CD4-positive, alpha-beta memory T cell (primary cell): Measurements from ENCODE around the gene SORCS2. TPM values are rescaled to one million over a fixed set of nuclear protein-coding genes. Genes with fewer than 3 reads are reported as not detected.

Experiments used
- CTCF ChIA-PET: fragments of 350-600 bp; sonication (Branson Sonifier 250); formaldehyde crosslinking; loops from one replicate; lab custom pipeline; 2021; ENCODE audit warnings: inconsistent platforms; ENCODE audit not compliant: partially characterized antibody; lab: Charles Lee
- POLR2A ChIA-PET: fragments of 350-600 bp; sonication (Branson Sonifier 250); formaldehyde crosslinking; loops from one replicate; lab custom pipeline; 2021; ENCODE audit not compliant: partially characterized antibody; lab: Charles Lee
- DNase-seq, 5 donors: peaks; one replicate each; pipeline versions ENCODE4 v3.0.0 to v3.0.0-alpha.2; 2020 to 2022; ENCODE audit warnings: mixed read lengths in 1 of 5
- H3K27ac ChIP-seq: one replicate; pipeline ENCODE4 v1.7.0; 2013; ENCODE audit warnings: low read depth, low read length
- H3K27me3 ChIP-seq: 2 replicates; pipeline ENCODE4 v1.7.0; 2013; ENCODE audit warnings: mild to moderate bottlenecking, low read length, moderate library complexity; ENCODE audit not compliant: insufficient read depth
- H3K36me3 ChIP-seq: 2 replicates; pipeline ENCODE4 v1.7.0; 2013; ENCODE audit warnings: mild to moderate bottlenecking, low read length, moderate library complexity; ENCODE audit not compliant: insufficient read depth
- H3K4me1 ChIP-seq: 2 replicates; pipeline ENCODE4 v1.7.0; 2013; ENCODE audit warnings: mild to moderate bottlenecking, low read length, moderate library complexity; ENCODE audit not compliant: insufficient read depth
- H3K4me3 ChIP-seq, 2 donors: one replicate each; pipeline ENCODE4 v1.7.0; 2013; ENCODE audit warnings: low read length in 2 of 2, mild to moderate bottlenecking in 1 of 2
- H3K9me3 ChIP-seq, 2 donors: one replicate each; pipeline ENCODE4 v1.7.0; 2013; ENCODE audit warnings: low read length in 2 of 2, control low read depth in 1 of 2; ENCODE audit not compliant: control insufficient read depth in 1 of 2
- H3K27ac Mint-ChIP-seq, 7 donors: one replicate each; pipeline ENCODE4 v1.8.0; 2020 to 2021; ENCODE audit warnings: mixed read lengths in 7 of 7, mild to moderate bottlenecking in 6 of 7, inconsistent platforms in 3 of 7, moderate library complexity in 3 of 7
- H3K27me3 Mint-ChIP-seq, 2 donors: one replicate each; pipeline ENCODE4 v1.8.0; 2020 to 2021; ENCODE audit warnings: mixed read lengths in 2 of 2
- H3K36me3 Mint-ChIP-seq, 2 donors: one replicate each; pipeline ENCODE4 v1.8.0; 2020 to 2021; ENCODE audit warnings: mixed read lengths in 2 of 2, inconsistent platforms in 1 of 2, mild to moderate bottlenecking in 1 of 2
- H3K4me1 Mint-ChIP-seq, 4 donors: one replicate each; pipeline ENCODE4 v1.8.0; 2020 to 2021; ENCODE audit warnings: mixed read lengths in 4 of 4, mild to moderate bottlenecking in 1 of 4
- H3K4me3 Mint-ChIP-seq, 8 donors: one replicate each; pipeline ENCODE4 v1.8.0; 2020 to 2021; ENCODE audit warnings: mixed read lengths in 8 of 8, mild to moderate bottlenecking in 7 of 8, moderate library complexity in 6 of 8, inconsistent platforms in 3 of 8
- H3K9me3 Mint-ChIP-seq, 8 donors: one replicate each; pipeline ENCODE4 v1.8.0; 2020 to 2021; ENCODE audit warnings: mixed read lengths in 8 of 8, mild to moderate bottlenecking in 5 of 8, inconsistent platforms in 3 of 8, moderate library complexity in 1 of 8
- intact Hi-C: fragments of 100-400 bp; cut with micrococcal nuclease; formaldehyde crosslinking; loops from one replicate; pipeline ENCODE4 v1.15.1; 2023
- polyA plus RNA-seq, 2 donors: library from polyadenylated mRNA; unstranded; fragments of 300-500 nt; fragmentation: Illumina TruSeq; gene quantifications; one replicate each; pipeline ENCODE4 v1.2.3, GENCODE V29; 2021
- total RNA-seq, 2 experiments: library from RNA; stranded (reverse); gene quantifications; one replicate each; pipeline ENCODE4 v1.2.3, GENCODE V29; 2021

SORCS2 gene
- total and polyA plus RNA-seq, 4 experiments from 2014 or later = not detected

DNA sequence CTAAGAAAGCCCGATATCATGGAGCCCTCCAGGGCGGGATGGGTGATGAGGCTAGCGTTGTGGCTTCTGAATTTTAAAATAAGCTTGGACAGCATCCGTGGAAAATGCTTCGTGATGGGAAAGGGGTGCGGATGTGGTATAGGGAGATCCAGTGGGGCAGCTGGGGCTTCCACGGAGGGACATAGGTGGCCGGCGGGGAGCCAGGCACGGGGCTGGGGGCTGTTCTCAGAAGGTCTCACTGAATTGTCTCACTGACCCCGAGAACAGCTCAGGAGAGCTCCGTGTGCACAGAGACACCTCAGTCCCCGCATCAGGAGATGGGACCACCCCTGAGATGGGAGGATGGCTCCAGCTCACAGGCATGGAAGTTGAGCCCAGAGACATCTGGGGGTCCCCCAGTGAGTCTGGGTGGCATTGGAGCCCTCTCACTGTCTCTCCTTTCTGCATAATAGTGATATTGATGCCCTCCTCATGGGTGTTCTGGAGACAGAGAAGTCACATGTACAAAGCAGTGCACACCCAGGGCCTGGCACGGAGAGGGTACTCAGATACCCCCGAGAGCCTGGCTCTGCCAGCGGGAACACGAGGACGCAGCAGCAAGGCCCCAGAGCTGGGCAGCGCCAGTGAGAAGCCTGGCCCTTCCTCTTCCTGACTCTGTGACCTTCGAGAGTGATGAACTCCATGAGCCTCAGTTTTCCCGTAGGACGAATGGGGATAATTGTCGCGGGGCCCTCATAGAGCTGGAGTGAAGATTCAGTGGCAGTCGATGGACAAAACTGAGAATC lies 313.0 kb downstream of the SORCS2 start:
- Histone ChIP-seq H3K4me1 (no peaks in the 10 kb centered on the region), H3K4me3 (no peak overlapping the region), H3K36me3 (no peaks in the 10 kb centered on the region), H3K9me3 (no peaks in the 10 kb centered on the region), H3K27ac (no peak overlapping the region), H3K27me3 (no peaks in the 10 kb centered on the region)
- Mint-ChIP-seq H3K4me1 (no peaks in the 10 kb centered on the region), H3K36me3 (no peaks in the 10 kb centered on the region), H3K9me3 (peaks cover 0 to 1% (median 0%) of the 10 kb centered on the region in 8 donors), H3K4me3 (no peak overlapping the region), H3K27me3 (peaks cover 5 to 34% of the 10 kb centered on the region in 2 donors), H3K27ac (no peak overlapping the region)
- POLR2A ChIA-PET = no interaction called here
- peak in 1 of 5 donors; percentile 16 for DNase-seq
- CTCF ChIA-PET = interaction anchor here (1.4 kb wide), 1 partner anchor 9 kb away, joined by 3 read pairs; no protein-coding TSS in a partner anchor
- intact Hi-C loops = no loop called here

DNA sequence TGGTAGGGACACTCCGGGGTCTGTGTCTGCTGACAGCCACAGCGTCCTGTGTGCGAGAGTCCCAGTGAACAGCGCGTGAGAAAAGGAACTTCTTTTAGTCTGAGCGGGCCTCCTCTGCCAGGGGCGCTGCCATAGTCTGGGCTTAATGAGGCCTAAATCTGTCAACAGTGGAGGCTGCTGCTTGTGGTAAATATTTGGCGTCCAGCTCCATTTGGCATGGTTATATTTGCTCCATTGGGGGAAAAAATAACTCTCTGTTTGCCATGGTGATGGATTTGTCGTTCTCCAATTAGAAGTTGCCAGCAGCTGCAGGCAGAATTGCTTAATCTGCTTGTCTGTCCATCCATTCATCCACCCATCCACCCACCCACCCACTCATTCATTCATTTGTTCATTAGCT lies 313.8 kb downstream of the SORCS2 start:
- Histone ChIP-seq H3K4me1 (no peaks in the 10 kb centered on the region), H3K36me3 (no peaks in the 10 kb centered on the region), H3K9me3 (no peaks in the 10 kb centered on the region), H3K27me3 (no peaks in the 10 kb centered on the region), H3K27ac (no peak overlapping the region), H3K4me3 (no peak overlapping the region)
- CTCF ChIA-PET = no interaction called here
- no peak overlapping the region for H3K4me3 Mint-ChIP-seq
- intact Hi-C loops = no loop called here
- peaks cover 9 to 40% of the 10 kb centered on the region in 2 donors for H3K27me3 Mint-ChIP-seq
- no peaks in the 10 kb centered on the region for H3K4me1 Mint-ChIP-seq
- DNase-seq = no peak
- H3K27ac Mint-ChIP-seq = no peak overlapping the region
- H3K9me3 Mint-ChIP-seq = peaks cover 0 to 1% (median 0%) of the 10 kb centered on the region in 8 donors
- POLR2A ChIA-PET = no interaction called here
- no peaks in the 10 kb centered on the region for H3K36me3 Mint-ChIP-seq

DNA sequence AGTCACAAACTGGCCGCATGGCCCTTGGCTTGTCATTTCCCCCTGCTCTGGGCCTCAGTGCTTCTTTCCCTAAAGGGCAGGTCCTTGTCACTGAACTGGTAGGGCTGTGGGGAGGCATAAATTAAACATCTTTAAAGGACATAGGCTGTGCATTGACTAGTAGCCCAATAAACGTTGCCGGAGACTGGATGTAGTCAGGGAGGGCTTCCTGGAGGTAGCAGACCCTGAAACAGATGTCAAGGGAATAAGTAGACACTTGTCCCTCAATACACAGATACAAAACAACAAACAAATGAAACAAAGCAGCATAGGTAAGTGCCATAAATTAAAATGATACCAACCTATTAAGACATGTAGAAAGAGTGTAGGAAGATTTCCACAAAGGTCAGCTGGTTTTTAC lies 314.2 kb downstream of the SORCS2 start:
- H3K36me3 ChIP-seq = no peaks in the 10 kb centered on the region
- ChIA-PET POLR2A (no interaction called here), CTCF (no interaction called here)
- no peak overlapping the region for H3K27ac Mint-ChIP-seq
- no peaks in the 10 kb centered on the region for H3K9me3 ChIP-seq
- H3K27me3 Mint-ChIP-seq = peaks cover 9 to 40% of the 10 kb centered on the region in 2 donors
- no peak overlapping the region for H3K27ac ChIP-seq
- intact Hi-C loops = no loop called here
- no peaks in the 10 kb centered on the region for H3K36me3 Mint-ChIP-seq
- peaks cover 0 to 1% (median 0%) of the 10 kb centered on the region in 8 donors for H3K9me3 Mint-ChIP-seq
- H3K4me1 Mint-ChIP-seq = no peaks in the 10 kb centered on the region
- no peaks in the 10 kb centered on the region for H3K27me3 ChIP-seq
- no peaks in the 10 kb centered on the region for H3K4me1 ChIP-seq
- no peak overlapping the region for H3K4me3 ChIP-seq
- DNase-seq = no peak
- H3K4me3 Mint-ChIP-seq = no peak overlapping the region

DNA sequence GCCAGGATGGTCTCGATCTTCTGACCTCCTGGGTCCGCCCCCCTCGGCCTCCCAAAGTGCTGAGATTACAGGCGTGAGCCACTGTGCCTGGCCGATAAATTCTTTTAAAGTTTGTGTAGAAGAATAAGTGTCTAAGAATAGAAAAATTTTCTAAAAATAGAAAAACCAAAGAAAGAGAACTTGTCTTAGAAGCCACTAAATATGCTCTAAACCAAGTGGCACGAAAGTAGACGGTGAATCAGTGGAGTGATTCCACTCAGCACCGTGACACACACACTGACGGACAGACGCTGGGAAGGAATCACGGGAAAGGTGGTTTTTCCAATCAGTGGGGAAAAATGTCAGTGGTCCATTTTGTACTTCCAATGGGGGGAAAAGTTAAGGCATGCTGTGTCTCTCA lies 315.0 kb downstream of the SORCS2 start:
- intact Hi-C loops = no loop called here
- CTCF ChIA-PET = no interaction called here
- no peak overlapping the region for H3K4me3 Mint-ChIP-seq
- H3K4me1 ChIP-seq = no peaks in the 10 kb centered on the region
- POLR2A ChIA-PET = no interaction called here
- no peaks in the 10 kb centered on the region for H3K9me3 ChIP-seq
- no peak for DNase-seq
- H3K27ac Mint-ChIP-seq = no peak overlapping the region
- no peaks in the 10 kb centered on the region for H3K4me1 Mint-ChIP-seq
- peaks cover 0 to 1% (median 0%) of the 10 kb centered on the region in 8 donors for H3K9me3 Mint-ChIP-seq
- no peaks in the 10 kb centered on the region for H3K27me3 ChIP-seq
- no peak overlapping the region for H3K4me3 ChIP-seq
- no peaks in the 10 kb centered on the region for H3K36me3 ChIP-seq
- peaks cover 9 to 39% of the 10 kb centered on the region in 2 donors for H3K27me3 Mint-ChIP-seq
- H3K36me3 Mint-ChIP-seq = no peaks in the 10 kb centered on the region
- H3K27ac ChIP-seq = no peak overlapping the region

DNA sequence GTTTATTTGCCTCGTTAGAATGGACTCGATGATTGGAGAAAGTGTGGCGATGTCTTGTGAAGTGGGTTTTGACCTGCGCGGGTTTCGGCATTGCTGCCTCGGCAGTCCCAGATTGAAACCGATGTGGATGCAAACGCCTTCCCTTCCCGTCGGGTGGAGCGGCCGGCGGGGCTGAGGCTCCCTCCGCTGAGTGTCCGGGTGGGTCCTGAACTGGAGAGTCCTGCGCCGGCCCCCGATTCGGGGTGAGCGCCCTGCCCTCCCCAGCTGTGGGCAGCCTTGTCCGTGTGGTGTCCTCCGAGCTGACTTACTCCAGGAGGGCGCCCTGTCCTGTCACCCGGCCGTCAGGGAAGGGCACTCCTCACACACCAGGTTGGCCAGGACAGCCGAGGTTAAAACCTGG lies 317.7 kb downstream of the SORCS2 start:
- no peak overlapping the region for H3K4me3 Mint-ChIP-seq
- H3K36me3 Mint-ChIP-seq = no peaks in the 10 kb centered on the region
- no peaks in the 10 kb centered on the region for H3K27me3 ChIP-seq
- H3K36me3 ChIP-seq = no peaks in the 10 kb centered on the region
- H3K27me3 Mint-ChIP-seq = peaks cover 6 to 35% of the 10 kb centered on the region in 2 donors
- no peak overlapping the region for H3K27ac ChIP-seq
- DNase-seq = no peak
- no peaks in the 10 kb centered on the region for H3K9me3 ChIP-seq
- H3K4me3 ChIP-seq = no peak overlapping the region
- no peaks in the 10 kb centered on the region for H3K9me3 Mint-ChIP-seq
- ChIA-PET CTCF (no interaction called here), POLR2A (no interaction called here)
- H3K4me1 ChIP-seq = no peaks in the 10 kb centered on the region
- no peak overlapping the region for H3K27ac Mint-ChIP-seq
- H3K4me1 Mint-ChIP-seq = no peaks in the 10 kb centered on the region
- intact Hi-C loops = no loop called here

DNA sequence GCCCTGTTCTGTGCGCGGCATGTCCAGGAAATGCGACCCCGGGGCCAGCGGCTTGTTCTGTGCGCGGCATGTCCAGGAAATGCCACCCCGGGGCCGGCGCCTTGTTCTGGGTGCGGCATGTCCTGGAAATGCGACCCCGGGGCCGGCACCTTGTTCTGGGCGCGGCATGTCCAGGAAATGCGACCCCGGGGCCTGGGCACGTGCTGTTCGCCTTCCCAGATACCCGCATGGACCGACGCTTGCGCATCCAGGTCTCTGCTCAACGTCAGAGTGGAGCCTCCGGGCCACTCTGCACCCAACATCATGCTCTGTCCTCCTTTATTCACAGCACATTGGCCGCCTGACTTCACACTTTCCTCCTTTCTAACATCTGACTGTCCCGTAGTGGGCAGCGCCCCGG lies 318.2 kb downstream of the SORCS2 start:
- ChIA-PET CTCF (no interaction called here), POLR2A (no interaction called here)
- DNase-seq = peak in 1 of 5 donors; percentile 22
- H3K9me3 Mint-ChIP-seq = no peaks in the 10 kb centered on the region
- H3K36me3 Mint-ChIP-seq = no peaks in the 10 kb centered on the region
- no peaks in the 10 kb centered on the region for H3K4me1 ChIP-seq
- H3K4me3 ChIP-seq = no peak overlapping the region
- no peak overlapping the region for H3K27ac Mint-ChIP-seq
- H3K4me3 Mint-ChIP-seq = no peak overlapping the region
- no peaks in the 10 kb centered on the region for H3K27me3 ChIP-seq
- no peak overlapping the region for H3K27ac ChIP-seq
- no peaks in the 10 kb centered on the region for H3K9me3 ChIP-seq
- H3K4me1 Mint-ChIP-seq = no peaks in the 10 kb centered on the region
- H3K36me3 ChIP-seq = no peaks in the 10 kb centered on the region
- peaks cover 6 to 34% of the 10 kb centered on the region in 2 donors for H3K27me3 Mint-ChIP-seq
- intact Hi-C loops = no loop called here

DNA sequence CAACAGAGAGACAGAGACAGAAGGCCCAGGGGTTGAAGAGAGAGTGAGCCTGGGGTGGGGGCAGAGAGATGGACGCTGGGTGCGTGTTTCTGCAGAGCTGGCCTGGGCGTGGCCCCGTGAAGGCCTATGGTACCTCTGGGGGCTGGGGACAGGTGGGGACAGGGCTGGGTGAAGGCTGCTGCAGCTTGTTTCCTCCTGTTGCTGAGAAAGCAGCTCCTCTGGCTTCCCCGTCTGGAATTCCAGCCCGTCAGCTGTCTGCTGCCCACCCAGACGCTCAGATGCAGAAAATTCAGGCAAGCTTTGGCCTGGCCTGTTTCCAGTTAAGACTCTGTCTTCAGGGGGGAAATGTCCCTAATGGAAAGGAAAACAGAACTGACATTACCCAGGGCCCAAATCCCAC lies 319.2 kb downstream of the SORCS2 start:
- no peak overlapping the region for H3K4me3 ChIP-seq
- no peak overlapping the region for H3K27ac ChIP-seq
- Mint-ChIP-seq H3K27ac (no peak overlapping the region), H3K4me3 (no peak overlapping the region), H3K4me1 (no peaks in the 10 kb centered on the region), H3K9me3 (no peaks in the 10 kb centered on the region), H3K27me3 (peaks cover 6 to 32% of the 10 kb centered on the region in 2 donors), H3K36me3 (no peaks in the 10 kb centered on the region)
- ChIA-PET CTCF (no interaction called here), POLR2A (no interaction called here)
- no peaks in the 10 kb centered on the region for H3K9me3 ChIP-seq
- no peak for DNase-seq
- H3K4me1 ChIP-seq = no peaks in the 10 kb centered on the region
- H3K27me3 ChIP-seq = no peaks in the 10 kb centered on the region
- intact Hi-C loops = no loop called here
- no peaks in the 10 kb centered on the region for H3K36me3 ChIP-seq
